Right atrium auricular region (tissue), 2 donors: Measurements from ENCODE around the gene MAP3K2. TPM values are rescaled to one million over a fixed set of nuclear protein-coding genes. Genes with fewer than 3 reads are reported as not detected.

Source experiments
- DNase-seq: peaks from one replicate; pipeline ENCODE4 v3.0.0-alpha.2; 2019; ENCODE audit warnings: low spot score
- H3K27ac ChIP-seq, 2 donors: fragments of 200-600 bp; sonication (generic); 1 replicate in 1 of 2; 2 replicates in 1 of 2; pipeline ENCODE4 v1.5.1; 2016 to 2019
- H3K27me3 ChIP-seq, 2 donors: fragments of 200-600 bp; sonication (generic); one replicate each; pipeline versions ENCODE4 v1.5.1 to v1.6.0; 2017 to 2019
- H3K36me3 ChIP-seq: fragments of 200-600 bp; sonication (generic); one replicate; pipeline ENCODE4 v1.5.1; 2016
- H3K4me1 ChIP-seq, 2 donors: fragments of 200-600 bp; sonication (generic); one replicate each; pipeline versions ENCODE4 v1.5.1 to v1.6.0; 2017 to 2019
- H3K4me3 ChIP-seq, 2 donors: fragments of 200-600 bp; sonication (generic); 1 replicate in 1 of 2; 2 replicates in 1 of 2; pipeline ENCODE4 v1.5.1; 2017 to 2019; ENCODE audit warnings: mild to moderate bottlenecking in 1 of 2, moderate library complexity in 1 of 2
- H3K9me3 ChIP-seq, 2 donors: fragments of 200-600 bp; sonication (generic); one replicate each; pipeline ENCODE4 v1.5.1; 2019
- CTCF ChIP-seq, 2 donors: fragments of 200-600 bp; sonication (generic); IDR thresholded peaks; one replicate each; pipeline ENCODE4 v1.5.1; 2019; ENCODE audit warnings: antibody characterized with exemption in 2 of 2
- total RNA-seq, 2 donors: library from RNA; depleted of rRNA; stranded (reverse); fragments of >200 nt; gene quantifications; one replicate each; pipeline ENCODE4 v1.1.0, GENCODE V29; 2016

MAP3K2 gene
- total RNA-seq, 2 donors from 2014 or later, result 20.5 to 20.8 TPM

DNA sequence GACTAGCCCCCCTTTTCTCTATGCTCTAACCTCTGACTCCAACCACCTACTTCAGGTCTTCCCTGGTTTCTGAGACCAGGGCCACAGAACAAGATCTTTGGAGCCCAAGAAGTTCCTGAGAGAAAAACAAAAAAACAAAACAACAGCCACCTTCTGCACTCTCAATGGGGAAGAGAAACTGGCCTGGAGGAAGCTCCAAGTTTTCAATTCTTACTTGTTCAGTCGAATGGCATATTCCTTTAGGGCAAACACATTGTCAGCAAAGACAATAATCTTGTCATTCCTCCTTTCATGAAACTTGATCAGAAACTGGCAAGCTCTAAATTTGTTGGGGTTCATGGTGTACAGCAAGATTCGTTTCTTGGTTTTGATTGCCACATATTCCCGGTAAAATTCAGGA lies 108.8 kb downstream of the MAP3K2 start:
- H3K4me1 ChIP-seq, result no peaks in the 10 kb centered on the region
- TF ChIP-seq CTCF (IDR thresholded peaks at IDR 0.05), result no peak
- no peak overlapping the region for H3K4me3 ChIP-seq
- no peaks in the 10 kb centered on the region for H3K27me3 ChIP-seq
- H3K9me3 ChIP-seq, result no peaks in the 10 kb centered on the region
- H3K36me3 ChIP-seq, result peaks cover 83% of the 10 kb centered on the region
- peak; percentile 28 for DNase-seq
- H3K27ac ChIP-seq, result no peak overlapping the region

DNA sequence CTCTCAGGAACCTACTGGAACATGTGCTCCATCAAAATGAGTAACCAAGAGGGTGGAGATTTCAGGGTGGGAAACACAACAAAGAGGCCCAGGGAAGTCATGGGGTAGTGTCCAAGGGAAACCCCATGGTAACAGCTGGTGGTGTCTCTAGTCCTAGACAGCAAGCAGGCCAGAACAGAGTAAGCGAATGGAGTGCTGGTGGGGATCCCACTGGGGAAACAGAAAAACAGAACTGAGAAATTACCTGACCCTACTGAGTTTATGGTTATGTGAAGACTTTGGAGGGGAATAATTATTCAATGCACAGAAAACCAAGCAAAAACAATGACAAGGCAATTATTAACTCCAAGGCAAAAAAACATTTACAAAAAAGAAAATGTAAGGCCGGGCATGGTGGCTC lies 110.7 kb downstream of the MAP3K2 start:
- Histone ChIP-seq H3K27ac (no peak overlapping the region), H3K4me1 (no peaks in the 10 kb centered on the region), H3K27me3 (no peaks in the 10 kb centered on the region), H3K4me3 (no peak overlapping the region), H3K36me3 (peaks cover 80% of the 10 kb centered on the region), H3K9me3 (no peaks in the 10 kb centered on the region)
- no peak for TF ChIP-seq CTCF (IDR thresholded peaks at IDR 0.05)
- DNase-seq, result peak; percentile 13

DNA sequence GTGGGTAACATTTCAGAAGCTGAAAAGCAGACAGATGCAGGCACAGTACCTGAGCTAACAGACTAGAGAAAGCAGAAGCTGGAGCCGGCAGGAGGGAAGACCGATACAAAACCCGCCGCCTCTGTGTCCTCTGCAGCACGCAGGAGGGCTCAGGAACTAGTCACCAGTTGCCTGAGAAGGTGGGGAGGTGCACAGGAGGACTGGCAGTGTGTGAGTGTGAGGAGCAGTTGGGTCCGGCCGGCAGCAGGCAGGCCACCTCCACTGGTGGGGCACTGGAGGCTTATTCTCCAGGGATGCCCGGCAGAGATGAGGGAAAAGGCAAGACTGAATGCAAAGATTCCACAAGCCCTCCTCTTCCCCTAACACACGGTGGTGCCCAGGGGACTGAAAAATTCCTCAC lies 112.0 kb downstream of the MAP3K2 start:
- DNase-seq, result peak; percentile 38
- no peaks in the 10 kb centered on the region for H3K9me3 ChIP-seq
- H3K36me3 ChIP-seq, result peaks cover 87% of the 10 kb centered on the region
- H3K4me1 ChIP-seq, result no peaks in the 10 kb centered on the region
- H3K4me3 ChIP-seq, result no peak overlapping the region
- no peaks in the 10 kb centered on the region for H3K27me3 ChIP-seq
- H3K27ac ChIP-seq, result no peak overlapping the region
- no peak for TF ChIP-seq CTCF (IDR thresholded peaks at IDR 0.05)

- Histone ChIP-seq H3K27me3 (no peaks in the 10 kb centered on the region), H3K4me1 (no peaks in the 10 kb centered on the region), H3K36me3 (peaks cover 87% of the 10 kb centered on the region), H3K27ac (no peak overlapping the region), H3K9me3 (no peaks in the 10 kb centered on the region), H3K4me3 (no peak overlapping the region)
- peak; percentile 5 for DNase-seq
- no peak for TF ChIP-seq CTCF (IDR thresholded peaks at IDR 0.05)
Measured at GRCh38 chr2:127275356-127275755, 112.4 kb downstream of the MAP3K2 start.

- no peaks in the 10 kb centered on the region for H3K9me3 ChIP-seq
- TF ChIP-seq CTCF (IDR thresholded peaks at IDR 0.05), result no peak
- no peaks in the 10 kb centered on the region for H3K4me1 ChIP-seq
- no peaks in the 10 kb centered on the region for H3K27me3 ChIP-seq
- H3K4me3 ChIP-seq, result no peak overlapping the region
- H3K27ac ChIP-seq, result no peak overlapping the region
- DNase-seq, result no peak
- H3K36me3 ChIP-seq, result peaks cover 76% of the 10 kb centered on the region
Measured at GRCh38 chr2:127270663-127271062, 117.1 kb downstream of the MAP3K2 start.

DNA sequence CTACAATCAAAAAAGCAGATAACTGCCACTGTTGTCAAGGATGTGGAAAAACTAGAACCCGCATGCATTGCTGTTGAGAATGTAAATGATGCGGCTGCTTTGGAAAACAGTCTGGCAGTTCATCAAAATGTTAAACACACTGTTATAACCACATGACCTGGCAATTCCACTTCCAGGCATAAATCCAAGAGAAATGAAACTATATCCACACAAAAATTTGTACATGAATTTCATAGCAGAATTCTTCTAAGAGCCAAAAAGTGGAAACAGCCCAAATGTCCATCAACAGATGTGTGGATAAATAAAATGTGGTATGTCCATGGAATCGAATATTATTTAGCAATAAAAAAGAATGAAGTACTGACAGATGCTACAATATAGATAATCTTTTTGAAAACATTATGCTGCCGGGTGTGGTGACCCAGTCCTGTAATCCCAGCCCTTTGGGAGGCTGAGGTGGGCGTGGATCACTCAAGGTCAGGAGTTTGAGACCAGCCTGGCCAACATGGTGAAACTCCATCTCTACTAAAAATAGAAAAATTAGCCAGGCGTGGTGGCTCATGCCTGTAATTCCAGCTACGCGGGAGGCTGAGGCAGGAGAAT lies 125.9 kb downstream of the MAP3K2 start:
- DNase-seq, result peak; percentile 26
- Histone ChIP-seq H3K27ac (no peak overlapping the region), H3K9me3 (no peaks in the 10 kb centered on the region), H3K4me3 (no peak overlapping the region), H3K4me1 (no peaks in the 10 kb centered on the region), H3K27me3 (no peaks in the 10 kb centered on the region), H3K36me3 (peaks cover 55% of the 10 kb centered on the region)
- no peak for TF ChIP-seq CTCF (IDR thresholded peaks at IDR 0.05)
